Neural cell (in vitro differentiated cells): Measurements from ENCODE around the gene ROBO1.

Experiments used
- EZH2 ChIP-seq: fragments of 200-600, 300-800 bp; shearing (Covaris generic), sonication (generic); IDR thresholded peaks from 2 replicates; pipeline ENCODE4 v1.6.1; 2014; ENCODE audit warnings: antibody characterized with exemption, low read length, borderline replicate concordance, mild to moderate bottlenecking; ENCODE audit not compliant: insufficient read depth, poor library complexity, severe bottlenecking
- TF ChIP-seq, protein P1 (sequence below): fragments of 450-650 bp; IDR thresholded peaks from 2 replicates; pipeline ENCODE4 v1.5.1; 2014; ENCODE audit warnings: antibody characterized with exemption, mild to moderate bottlenecking, moderate library complexity; ENCODE audit not compliant: poor library complexity, severe bottlenecking

DNA sequence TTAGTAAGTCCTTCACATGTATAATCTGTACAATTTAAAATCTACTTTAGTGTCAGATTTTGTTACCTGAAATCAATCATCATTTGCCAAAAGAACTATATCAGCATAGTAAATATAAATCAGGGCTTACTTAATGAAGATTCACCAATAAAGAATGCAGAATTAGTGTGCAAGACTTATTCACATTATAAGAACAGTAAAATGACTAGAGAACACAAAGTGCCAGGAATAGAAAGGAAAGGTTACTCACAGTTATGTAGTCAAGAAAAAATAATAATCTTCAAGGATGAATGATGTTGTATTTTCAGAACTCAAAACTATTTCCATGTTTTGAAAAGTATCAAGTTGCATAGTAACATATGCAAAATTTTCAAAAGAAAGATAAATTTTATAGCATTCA, 891.9 kb downstream of the ROBO1 start:
- no peak for TF ChIP-seq EZH2
- TF ChIP-seq, protein P1, sequence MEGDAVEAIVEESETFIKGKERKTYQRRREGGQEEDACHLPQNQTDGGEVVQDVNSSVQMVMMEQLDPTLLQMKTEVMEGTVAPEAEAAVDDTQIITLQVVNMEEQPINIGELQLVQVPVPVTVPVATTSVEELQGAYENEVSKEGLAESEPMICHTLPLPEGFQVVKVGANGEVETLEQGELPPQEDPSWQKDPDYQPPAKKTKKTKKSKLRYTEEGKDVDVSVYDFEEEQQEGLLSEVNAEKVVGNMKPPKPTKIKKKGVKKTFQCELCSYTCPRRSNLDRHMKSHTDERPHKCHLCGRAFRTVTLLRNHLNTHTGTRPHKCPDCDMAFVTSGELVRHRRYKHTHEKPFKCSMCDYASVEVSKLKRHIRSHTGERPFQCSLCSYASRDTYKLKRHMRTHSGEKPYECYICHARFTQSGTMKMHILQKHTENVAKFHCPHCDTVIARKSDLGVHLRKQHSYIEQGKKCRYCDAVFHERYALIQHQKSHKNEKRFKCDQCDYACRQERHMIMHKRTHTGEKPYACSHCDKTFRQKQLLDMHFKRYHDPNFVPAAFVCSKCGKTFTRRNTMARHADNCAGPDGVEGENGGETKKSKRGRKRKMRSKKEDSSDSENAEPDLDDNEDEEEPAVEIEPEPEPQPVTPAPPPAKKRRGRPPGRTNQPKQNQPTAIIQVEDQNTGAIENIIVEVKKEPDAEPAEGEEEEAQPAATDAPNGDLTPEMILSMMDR: no peak
